Lower leg skin (tissue), 4 donors: ENCODE data around the gene GPD2. TPM values are rescaled to one million over a fixed set of nuclear protein-coding genes. Genes with fewer than 3 reads are reported as not detected.

Source experiments
- DNase-seq, 2 donors: peaks; one replicate each; pipeline ENCODE4 v3.0.0-alpha.2; 2019; ENCODE audit warnings: low spot score in 2 of 2
- H3K4me3 ChIP-seq: fragments of 200-600 bp; sonication (generic); 2 replicates; pipeline ENCODE4 v1.5.1; 2017; ENCODE audit warnings: mild to moderate bottlenecking, low read depth; ENCODE audit not compliant: poor library complexity, severe bottlenecking
- CTCF ChIP-seq, 3 donors: fragments of 450-650 bp; IDR thresholded peaks; one replicate each; pipeline ENCODE4 v1.5.1; 2016; ENCODE audit warnings: antibody characterized with exemption in 3 of 3, mild to moderate bottlenecking in 3 of 3, moderate library complexity in 2 of 3
- POLR2A ChIP-seq, 2 donors: fragments of 450-650 bp; IDR thresholded peaks; one replicate each; pipeline ENCODE4 v1.6.1; 2016 to 2017; ENCODE audit warnings: antibody characterized with exemption in 2 of 2, mild to moderate bottlenecking in 1 of 2, moderate library complexity in 1 of 2
- WGBS, 2 donors: methylation state at CpG; one replicate each; pipeline ENCODE4 v1.1.5; 2018; 5-methylcytosine and 5-hydroxymethylcytosine counted together
- intact Hi-C: fragments of 100-400 bp; cut with DNase I; formaldehyde crosslinking; loops from one replicate; pipeline ENCODE4 v1.15.0; 2023; ENCODE audit warnings: low total_unique reads
- total RNA-seq, 4 donors: library from RNA; depleted of rRNA; stranded (reverse); fragments of >200 nt; gene quantifications; one replicate each; pipeline ENCODE4 v1.1.0, GENCODE V29; 2016

GPD2 gene
- total RNA-seq, 4 donors from 2014 or later, result 50.0 to 83.5 (median 64.6) TPM

- no peak for TF ChIP-seq POLR2A (IDR thresholded peaks at IDR 0.05)
- TF ChIP-seq CTCF (IDR thresholded peaks at IDR 0.05), result no peak
- no peak for DNase-seq
- intact Hi-C loops, result no loop called here
- 88% methylated on average over 4 of the region's 4 CpGs for WGBS, 2 donors
- H3K4me3 ChIP-seq, result no peak overlapping the region
These were observed 128.0 kb downstream of the GPD2 start for GRCh38 chr2:156563994-156564753.

- H3K4me3 ChIP-seq, result no peak overlapping the region
- 80 to 81% methylated on average over 5 of the region's 5 CpGs for WGBS, 2 donors
- no peak for DNase-seq
- intact Hi-C loops, result no loop called here
- TF ChIP-seq CTCF (IDR thresholded peaks at IDR 0.05) (no peak), POLR2A (IDR thresholded peaks at IDR 0.05) (no peak)
These were observed 129.0 kb downstream of the GPD2 start for GRCh38 chr2:156565066-156565710.

GRCh38 chr2:156573710-156574109 is 137.5 kb downstream of the GPD2 start:
- H3K4me3 ChIP-seq, result no peak overlapping the region
- 90 to 95% methylated on average over 2 of the region's 2 CpGs for WGBS, 2 donors
- intact Hi-C loops, result no loop called here
- no peak for DNase-seq
- no peak for TF ChIP-seq CTCF (IDR thresholded peaks at IDR 0.05)
- TF ChIP-seq POLR2A (IDR thresholded peaks at IDR 0.05), result no peak

- TF ChIP-seq CTCF (IDR thresholded peaks at IDR 0.05) (no peak), POLR2A (IDR thresholded peaks at IDR 0.05) (no peak)
- DNase-seq, result no peak
- H3K4me3 ChIP-seq, result no peak overlapping the region
- intact Hi-C loops, result no loop called here
These were observed 137.9 kb downstream of the GPD2 start for GRCh38 chr2:156574112-156574511.

- no peak for TF ChIP-seq CTCF (IDR thresholded peaks at IDR 0.05)
- TF ChIP-seq POLR2A (IDR thresholded peaks at IDR 0.05), result no peak
- no peak for DNase-seq
- WGBS, 2 donors, result 58 to 91% methylated on average over 3 of the region's 3 CpGs
- no peak overlapping the region for H3K4me3 ChIP-seq
- intact Hi-C loops, result no loop called here
These were observed 139.8 kb downstream of the GPD2 start for GRCh38 chr2:156576005-156576404.
